ENCODE results near the gene PML.
"Not testable (repeated sequence)": the region's sequence is repeated elsewhere in the genome, so short reads cannot be mapped to it uniquely, and the experiment has no call there.

Gene PML

DNA sequence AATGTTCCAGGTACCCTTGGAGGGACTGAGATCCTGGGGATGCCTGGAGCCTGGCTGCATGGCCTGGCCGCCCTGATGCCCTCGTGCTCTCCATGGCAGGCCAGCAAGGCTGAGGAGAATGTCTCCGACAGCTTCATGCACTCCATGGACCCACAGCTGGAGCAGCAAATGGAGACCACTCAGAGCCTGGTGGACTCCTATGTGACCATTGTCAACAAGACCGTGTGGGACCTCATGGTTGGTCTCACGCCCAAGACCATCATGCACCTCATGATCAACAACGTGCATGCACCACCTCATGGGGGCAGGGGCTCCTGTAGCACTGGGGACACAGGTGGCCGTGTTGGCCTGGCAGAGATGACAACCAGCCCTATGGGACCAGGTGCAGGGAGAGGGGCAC lies 68.2 kb downstream of the PML start:
- H3K27ac ChIP-seq (ENCODE audit: poor library complexity, severe bottlenecking), result no peak overlapping the region
- ATAC-seq (ENCODE audit: low read depth) (no peak), DNase-seq (ENCODE audit: low spot score) (peak; percentile 43)
- H3K27me3 ChIP-seq (ENCODE audit: insufficient read depth, poor library complexity, severe bottlenecking), result no peaks in the 10 kb centered on the region
- H3K4me1 ChIP-seq (ENCODE audit: insufficient read depth, poor library complexity, severe bottlenecking), result no peaks in the 10 kb centered on the region
- no peak overlapping the region for H3K4me3 ChIP-seq (ENCODE audit: severe bottlenecking)
- H3K36me3 ChIP-seq (ENCODE audit: low read depth), result no peaks in the 10 kb centered on the region
- TF ChIP-seq, protein P1, sequence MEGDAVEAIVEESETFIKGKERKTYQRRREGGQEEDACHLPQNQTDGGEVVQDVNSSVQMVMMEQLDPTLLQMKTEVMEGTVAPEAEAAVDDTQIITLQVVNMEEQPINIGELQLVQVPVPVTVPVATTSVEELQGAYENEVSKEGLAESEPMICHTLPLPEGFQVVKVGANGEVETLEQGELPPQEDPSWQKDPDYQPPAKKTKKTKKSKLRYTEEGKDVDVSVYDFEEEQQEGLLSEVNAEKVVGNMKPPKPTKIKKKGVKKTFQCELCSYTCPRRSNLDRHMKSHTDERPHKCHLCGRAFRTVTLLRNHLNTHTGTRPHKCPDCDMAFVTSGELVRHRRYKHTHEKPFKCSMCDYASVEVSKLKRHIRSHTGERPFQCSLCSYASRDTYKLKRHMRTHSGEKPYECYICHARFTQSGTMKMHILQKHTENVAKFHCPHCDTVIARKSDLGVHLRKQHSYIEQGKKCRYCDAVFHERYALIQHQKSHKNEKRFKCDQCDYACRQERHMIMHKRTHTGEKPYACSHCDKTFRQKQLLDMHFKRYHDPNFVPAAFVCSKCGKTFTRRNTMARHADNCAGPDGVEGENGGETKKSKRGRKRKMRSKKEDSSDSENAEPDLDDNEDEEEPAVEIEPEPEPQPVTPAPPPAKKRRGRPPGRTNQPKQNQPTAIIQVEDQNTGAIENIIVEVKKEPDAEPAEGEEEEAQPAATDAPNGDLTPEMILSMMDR (IDR thresholded peaks at IDR 0.05; ENCODE audit: poor library complexity, severe bottlenecking), result no peak
- no peaks in the 10 kb centered on the region for H3K9me3 ChIP-seq (ENCODE audit: severe bottlenecking)

DNA sequence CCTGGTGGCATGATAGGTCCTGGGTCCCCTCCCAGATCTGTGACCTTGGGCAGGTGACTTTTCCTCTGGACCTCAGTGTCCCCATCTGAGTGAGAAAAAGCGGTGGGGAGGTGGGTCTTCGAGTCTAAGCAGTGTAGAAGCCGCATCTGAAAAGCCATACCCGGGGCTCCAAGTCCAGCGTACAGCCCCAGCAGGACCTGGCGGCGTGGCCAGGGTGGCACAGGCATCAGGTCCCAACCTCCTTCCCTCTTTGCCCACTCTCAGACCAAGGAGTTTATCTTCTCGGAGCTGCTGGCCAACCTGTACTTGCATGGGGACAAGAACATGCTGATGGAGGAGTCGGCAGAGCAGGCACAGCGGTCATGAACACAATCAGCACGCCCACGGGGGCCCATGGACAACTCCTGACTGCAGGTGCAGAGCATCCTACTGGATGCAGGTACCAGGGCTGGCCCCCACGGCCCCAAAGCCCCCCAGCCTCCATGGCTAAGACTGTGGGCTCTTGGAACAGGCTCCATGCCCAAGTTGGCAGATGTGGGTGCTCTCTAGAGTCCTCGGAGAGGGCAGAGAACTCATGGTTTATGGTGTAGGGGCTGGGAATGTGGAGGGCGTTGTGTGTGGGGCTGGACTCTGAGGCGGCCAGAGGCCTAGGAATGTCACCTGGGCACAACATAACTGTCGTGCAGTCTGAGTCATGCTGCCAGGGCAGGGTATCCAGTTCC lies 69.1 kb downstream of the PML start:
- not testable (repeated sequence) for ATAC-seq (ENCODE audit: low read depth); H3K4me3 ChIP-seq (ENCODE audit: severe bottlenecking); H3K9me3 ChIP-seq (ENCODE audit: severe bottlenecking); H3K4me1 ChIP-seq (ENCODE audit: insufficient read depth, poor library complexity, severe bottlenecking); H3K27me3 ChIP-seq (ENCODE audit: insufficient read depth, poor library complexity, severe bottlenecking); H3K36me3 ChIP-seq (ENCODE audit: low read depth); H3K27ac ChIP-seq (ENCODE audit: poor library complexity, severe bottlenecking)
- peak; percentile 19 for DNase-seq (ENCODE audit: low spot score)

- peak; percentile 36 for DNase-seq (ENCODE audit: low spot score)
- not testable (repeated sequence) for H3K36me3 ChIP-seq (ENCODE audit: low read depth); H3K27ac ChIP-seq (ENCODE audit: poor library complexity, severe bottlenecking); H3K4me3 ChIP-seq (ENCODE audit: severe bottlenecking); ATAC-seq (ENCODE audit: low read depth); H3K27me3 ChIP-seq (ENCODE audit: insufficient read depth, poor library complexity, severe bottlenecking); H3K9me3 ChIP-seq (ENCODE audit: severe bottlenecking); H3K4me1 ChIP-seq (ENCODE audit: insufficient read depth, poor library complexity, severe bottlenecking)
Observed at GRCh38 chr15:74064183-74064582, 69.7 kb downstream of the PML start.

GRCh38 chr15:74064822-74065221 lies 70.3 kb downstream of the PML start:
- not testable (repeated sequence) for ATAC-seq (ENCODE audit: low read depth); H3K9me3 ChIP-seq (ENCODE audit: severe bottlenecking); H3K27me3 ChIP-seq (ENCODE audit: insufficient read depth, poor library complexity, severe bottlenecking); H3K36me3 ChIP-seq (ENCODE audit: low read depth); H3K27ac ChIP-seq (ENCODE audit: poor library complexity, severe bottlenecking); H3K4me1 ChIP-seq (ENCODE audit: insufficient read depth, poor library complexity, severe bottlenecking); H3K4me3 ChIP-seq (ENCODE audit: severe bottlenecking)
- peak; percentile 57 for DNase-seq (ENCODE audit: low spot score)

DNA sequence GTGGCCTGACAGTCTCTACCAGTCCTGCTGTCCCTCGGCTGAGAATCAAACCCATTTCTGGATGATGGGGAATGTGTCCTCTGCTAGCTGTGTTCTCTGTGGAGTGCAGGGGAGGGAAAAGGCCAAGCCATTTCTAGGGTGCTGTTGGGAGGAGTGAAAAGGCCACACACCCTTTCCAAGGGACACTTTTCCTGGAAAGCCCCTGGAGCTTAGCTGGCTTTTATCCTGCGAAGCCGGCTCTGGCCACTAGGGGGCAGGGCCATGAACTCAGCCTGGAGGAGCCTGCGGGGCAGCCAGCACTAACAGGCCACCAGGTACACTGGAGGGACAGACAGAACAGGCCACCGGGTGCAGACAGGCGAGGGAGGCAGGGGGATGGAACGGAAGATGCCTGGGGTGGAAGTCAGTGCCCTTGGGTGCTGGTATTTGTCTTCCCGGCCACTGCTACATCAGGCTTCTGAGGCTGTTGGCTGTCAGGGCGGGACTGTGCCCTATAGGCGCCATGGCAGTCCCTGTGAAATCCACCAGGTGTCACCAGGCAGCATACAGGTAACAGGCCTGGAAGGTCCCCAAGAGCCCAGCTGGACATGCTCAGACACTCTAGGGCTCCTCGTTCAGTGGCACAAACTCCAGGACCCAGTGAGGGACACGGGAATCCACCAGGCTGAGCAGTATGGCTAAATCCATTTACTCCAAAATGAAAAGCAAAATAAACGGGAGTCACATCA lies 71.3 kb downstream of the PML start:
- H3K27ac ChIP-seq (ENCODE audit: poor library complexity, severe bottlenecking); H3K36me3 ChIP-seq (ENCODE audit: low read depth); H3K27me3 ChIP-seq (ENCODE audit: insufficient read depth, poor library complexity, severe bottlenecking); H3K4me1 ChIP-seq (ENCODE audit: insufficient read depth, poor library complexity, severe bottlenecking); DNase-seq (ENCODE audit: low spot score); H3K4me3 ChIP-seq (ENCODE audit: severe bottlenecking); H3K9me3 ChIP-seq (ENCODE audit: severe bottlenecking): not testable (repeated sequence)
- TF ChIP-seq, protein P1 (IDR thresholded peaks at IDR 0.05; ENCODE audit: poor library complexity, severe bottlenecking), result peak; percentile 74
- peak; percentile 96 for ATAC-seq (ENCODE audit: low read depth)

- DNase-seq (ENCODE audit: low spot score), result peak; percentile 71
- ATAC-seq (ENCODE audit: low read depth); H3K27ac ChIP-seq (ENCODE audit: poor library complexity, severe bottlenecking); H3K36me3 ChIP-seq (ENCODE audit: low read depth); H3K9me3 ChIP-seq (ENCODE audit: severe bottlenecking); H3K27me3 ChIP-seq (ENCODE audit: insufficient read depth, poor library complexity, severe bottlenecking); H3K4me1 ChIP-seq (ENCODE audit: insufficient read depth, poor library complexity, severe bottlenecking); H3K4me3 ChIP-seq (ENCODE audit: severe bottlenecking): not testable (repeated sequence)
Observed at GRCh38 chr15:74071645-74072044, 77.1 kb downstream of the PML start.

DNA sequence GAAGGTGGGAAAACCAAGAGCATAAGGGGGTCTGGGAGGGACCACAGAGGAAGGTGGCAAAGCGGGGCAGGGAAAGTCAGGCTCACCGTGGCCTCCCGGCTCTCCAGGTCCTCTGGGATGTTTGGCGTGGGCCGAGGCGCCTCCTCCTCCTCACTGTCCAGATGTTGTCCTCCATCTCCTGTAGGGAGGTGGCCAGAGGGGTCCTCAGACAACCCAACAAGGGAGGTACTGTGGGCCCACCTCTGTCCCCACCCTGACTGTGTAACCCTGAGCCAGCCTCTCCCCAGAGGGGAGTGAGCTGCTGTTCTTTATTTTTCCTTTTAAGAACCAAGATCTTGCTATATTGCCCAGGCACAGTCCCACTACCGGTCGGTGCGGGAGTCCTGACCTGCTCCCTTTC lies 77.6 kb downstream of the PML start:
- H3K27me3 ChIP-seq (ENCODE audit: insufficient read depth, poor library complexity, severe bottlenecking); H3K9me3 ChIP-seq (ENCODE audit: severe bottlenecking); H3K4me3 ChIP-seq (ENCODE audit: severe bottlenecking); H3K27ac ChIP-seq (ENCODE audit: poor library complexity, severe bottlenecking); DNase-seq (ENCODE audit: low spot score); ATAC-seq (ENCODE audit: low read depth); H3K4me1 ChIP-seq (ENCODE audit: insufficient read depth, poor library complexity, severe bottlenecking); H3K36me3 ChIP-seq (ENCODE audit: low read depth): not testable (repeated sequence)

- H3K4me3 ChIP-seq (ENCODE audit: severe bottlenecking); H3K27ac ChIP-seq (ENCODE audit: poor library complexity, severe bottlenecking); H3K9me3 ChIP-seq (ENCODE audit: severe bottlenecking); H3K36me3 ChIP-seq (ENCODE audit: low read depth); H3K27me3 ChIP-seq (ENCODE audit: insufficient read depth, poor library complexity, severe bottlenecking); H3K4me1 ChIP-seq (ENCODE audit: insufficient read depth, poor library complexity, severe bottlenecking); ATAC-seq (ENCODE audit: low read depth): not testable (repeated sequence)
- peak; percentile 71 for DNase-seq (ENCODE audit: low spot score)
Observed at GRCh38 chr15:74072614-74073337, 78.3 kb downstream of the PML start.

DNA sequence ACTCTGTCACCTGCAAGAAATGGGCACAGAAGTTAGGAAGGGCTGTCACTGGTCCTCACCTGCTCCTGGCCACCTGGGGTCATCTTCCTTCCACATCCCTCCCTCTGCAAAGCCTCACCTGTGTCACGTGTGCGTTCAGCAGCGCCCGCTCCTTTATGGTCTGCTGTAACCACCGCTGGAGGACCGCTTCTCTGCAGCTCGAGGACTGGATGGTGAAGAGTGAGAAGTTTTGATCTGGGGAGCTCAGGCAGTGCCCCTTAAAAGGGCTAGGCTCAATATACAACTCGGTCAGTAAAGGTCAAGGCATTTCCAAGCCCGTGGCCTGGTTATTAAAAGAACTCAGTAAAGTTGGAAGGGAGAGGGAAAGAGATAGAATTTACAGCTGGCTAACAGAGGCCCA lies 81.3 kb downstream of the PML start:
- ATAC-seq (ENCODE audit: low read depth); H3K4me3 ChIP-seq (ENCODE audit: severe bottlenecking); H3K4me1 ChIP-seq (ENCODE audit: insufficient read depth, poor library complexity, severe bottlenecking); H3K27ac ChIP-seq (ENCODE audit: poor library complexity, severe bottlenecking); H3K27me3 ChIP-seq (ENCODE audit: insufficient read depth, poor library complexity, severe bottlenecking); DNase-seq (ENCODE audit: low spot score); H3K9me3 ChIP-seq (ENCODE audit: severe bottlenecking); H3K36me3 ChIP-seq (ENCODE audit: low read depth): not testable (repeated sequence)
